K562 (cell line): ENCODE data around the gene CHCHD6.

Experiments used
- CTCF ChIP-seq, 3 experiments: IDR thresholded peaks in 2 of 3; conservative IDR thresholded peaks in 1 of 3; 2 replicates each; pipeline ENCODE4 v1.5.1; 2011 to 2012; ENCODE audit warnings: low read length in 3 of 3, mild to moderate bottlenecking in 3 of 3, control low read depth in 2 of 3, improper control_type of control experiment in 1 of 3, inconsistent platforms in 1 of 3, low read depth in 1 of 3, mixed read lengths in 1 of 3, moderate library complexity in 1 of 3; ENCODE audit not compliant: insufficient read depth in 2 of 3
- EGR1 ChIP-seq: fragments of 450-650 bp; conservative IDR thresholded peaks from 2 replicates; pipeline ENCODE4 v1.6.1; 2017; ENCODE audit warnings: mild to moderate bottlenecking
- GATAD2A ChIP-seq: fragments of 450-650 bp; IDR thresholded peaks from 2 replicates; pipeline ENCODE4 v1.6.1; 2017
- HOXB6 ChIP-seq: fragments of 250-450 bp; sonication (Bioruptor Pico); IDR thresholded peaks from 2 replicates; pipeline ENCODE4 v1.5.1; 2022; ENCODE audit warnings: mild to moderate bottlenecking, borderline replicate concordance
- JUN ChIP-seq, 2 experiments: sonication (generic) in 1 of 2; formaldehyde crosslinking in 1 of 2; IDR thresholded peaks; 2 replicates each; pipeline versions ENCODE4 v1.6.1 to v1.8.0; 2012 to 2022; ENCODE audit warnings: borderline replicate concordance in 2 of 2, mild to moderate bottlenecking in 2 of 2, improper control_type of control experiment in 1 of 2, low read depth in 1 of 2, low read length in 1 of 2, missing genetic modification reagents in 1 of 2
- SREBF2 ChIP-seq: sonication (generic); formaldehyde crosslinking; IDR thresholded peaks from 2 replicates; pipeline ENCODE4 v1.4.0; 2020; ENCODE audit warnings: mild to moderate bottlenecking, missing genetic modification reagents
- YY1 ChIP-seq, 3 experiments: IDR thresholded peaks; 2 replicates each; pipeline ENCODE4 v1.6.1; 2011; ENCODE audit warnings: low read length in 2 of 3, mild to moderate bottlenecking in 2 of 3, moderate library complexity in 2 of 3, borderline replicate concordance in 1 of 3, control low read depth in 1 of 3, low read depth in 1 of 3; ENCODE audit not compliant: insufficient read depth in 3 of 3, insufficient replicate concordance in 2 of 3, control insufficient read depth in 1 of 3, insufficient read length in 1 of 3; ENCODE audit errors: extremely low read depth in 1 of 3
- ZBTB26 ChIP-seq: fragments of 450-650 bp; formaldehyde crosslinking; IDR thresholded peaks from 2 replicates; pipeline ENCODE4 v1.4.0; 2022; ENCODE audit warnings: missing genetic modification characterization
- ZNF354B ChIP-seq: fragments of 250-450 bp; sonication (Bioruptor Pico); IDR thresholded peaks from 2 replicates; pipeline ENCODE4 v1.4.0; 2020
- ZNF76 ChIP-seq: fragments of 250-450 bp; sonication (Bioruptor Pico); IDR thresholded peaks from 2 replicates; pipeline ENCODE4 v1.4.0; 2020; ENCODE audit warnings: mild to moderate bottlenecking, moderate library complexity, borderline replicate concordance
- TF ChIP-seq, protein P1 (sequence below): fragments of 250-450 bp; sonication (Bioruptor Pico); IDR thresholded peaks from 2 replicates; pipeline ENCODE4 v1.5.0; 2022; ENCODE audit warnings: mild to moderate bottlenecking
- TF ChIP-seq, protein P2 (sequence below): fragments of 200-800 bp; sonication (Bioruptor generic); IDR thresholded peaks from 2 replicates; pipeline ENCODE4 v1.6.1; 2017; ENCODE audit warnings: missing genetic modification characterization, missing compliant biosample characterization
- TF ChIP-seq, protein P3 (sequence below), 2 experiments: fragments of 450-650 bp; formaldehyde crosslinking in 1 of 2; IDR thresholded peaks; 2 replicates each; pipeline versions ENCODE4 v1.4.0 to v1.6.1; 2014 to 2020; ENCODE audit warnings: mild to moderate bottlenecking in 2 of 2, borderline replicate concordance in 1 of 2, low read depth in 1 of 2
- TF ChIP-seq, protein P4 (sequence below): fragments of 250-450 bp; sonication (Bioruptor Pico); IDR thresholded peaks from 2 replicates; pipeline ENCODE4 v1.9.0; 2021; ENCODE audit warnings: mild to moderate bottlenecking

DNA sequence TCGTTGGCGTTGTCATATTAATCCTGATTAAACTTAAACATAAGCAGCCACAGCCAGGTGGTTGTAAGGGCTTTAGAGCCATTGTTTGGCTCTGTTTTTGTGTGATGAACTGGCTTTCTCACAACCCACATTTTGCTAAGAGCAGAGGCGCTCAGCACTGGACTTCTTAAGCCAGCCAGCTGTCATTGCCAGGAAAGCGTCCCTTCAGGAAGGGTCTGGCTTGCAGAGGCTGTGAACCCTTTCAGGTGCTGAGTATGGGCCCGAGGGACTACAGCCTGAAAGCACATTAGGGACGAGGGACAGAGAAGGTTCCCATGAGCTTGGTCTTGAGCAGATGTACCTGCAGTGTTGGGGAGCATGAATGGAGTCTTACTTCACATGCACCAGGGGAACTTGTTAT, 112.3 kb downstream of the CHCHD6 start:
- TF ChIP-seq YY1 (IDR thresholded peaks at IDR 0.05; ENCODE audit: borderline replicate concordance in 1 of 3, control insufficient read depth in 1 of 3, extremely low read depth in 1 of 3, insufficient read depth in 3 of 3, insufficient read length in 1 of 3, insufficient replicate concordance in 2 of 3, low read depth in 1 of 3, low read length in 2 of 3) (no peak), JUN (IDR thresholded peaks at IDR 0.05; ENCODE audit: borderline replicate concordance, low read depth, low read length) (no peak), JUN (CRISPR knock-in tag; IDR thresholded peaks at IDR 0.05; ENCODE audit: borderline replicate concordance) (no peak), CTCF (IDR thresholded peaks at IDR 0.05 in 2 of 3, conservative IDR thresholded peaks at IDR 0.05 in 1 of 3; ENCODE audit: insufficient read depth in 2 of 3, low read depth in 1 of 3, low read length in 3 of 3) (no peak), EGR1 (no peak), ZBTB26 (CRISPR knock-in tag) (no peak), ZNF76 (CRISPR knock-in tag) (no peak), SREBF2 (CRISPR knock-in tag) (no peak), ZNF354B (no peak), GATAD2A (no peak), HOXB6 (CRISPR knock-in tag) (no peak)
- TF ChIP-seq, protein P1, sequence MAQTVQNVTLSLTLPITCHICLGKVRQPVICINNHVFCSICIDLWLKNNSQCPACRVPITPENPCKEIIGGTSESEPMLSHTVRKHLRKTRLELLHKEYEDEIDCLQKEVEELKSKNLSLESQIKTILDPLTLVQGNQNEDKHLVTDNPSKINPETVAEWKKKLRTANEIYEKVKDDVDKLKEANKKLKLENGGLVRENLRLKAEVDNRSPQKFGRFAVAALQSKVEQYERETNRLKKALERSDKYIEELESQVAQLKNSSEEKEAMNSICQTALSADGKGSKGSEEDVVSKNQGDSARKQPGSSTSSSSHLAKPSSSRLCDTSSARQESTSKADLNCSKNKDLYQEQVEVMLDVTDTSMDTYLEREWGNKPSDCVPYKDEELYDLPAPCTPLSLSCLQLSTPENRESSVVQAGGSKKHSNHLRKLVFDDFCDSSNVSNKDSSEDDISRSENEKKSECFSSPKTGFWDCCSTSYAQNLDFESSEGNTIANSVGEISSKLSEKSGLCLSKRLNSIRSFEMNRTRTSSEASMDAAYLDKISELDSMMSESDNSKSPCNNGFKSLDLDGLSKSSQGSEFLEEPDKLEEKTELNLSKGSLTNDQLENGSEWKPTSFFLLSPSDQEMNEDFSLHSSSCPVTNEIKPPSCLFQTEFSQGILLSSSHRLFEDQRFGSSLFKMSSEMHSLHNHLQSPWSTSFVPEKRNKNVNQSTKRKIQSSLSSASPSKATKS (CRISPR knock-in tag): no peak
- TF ChIP-seq, protein P2, sequence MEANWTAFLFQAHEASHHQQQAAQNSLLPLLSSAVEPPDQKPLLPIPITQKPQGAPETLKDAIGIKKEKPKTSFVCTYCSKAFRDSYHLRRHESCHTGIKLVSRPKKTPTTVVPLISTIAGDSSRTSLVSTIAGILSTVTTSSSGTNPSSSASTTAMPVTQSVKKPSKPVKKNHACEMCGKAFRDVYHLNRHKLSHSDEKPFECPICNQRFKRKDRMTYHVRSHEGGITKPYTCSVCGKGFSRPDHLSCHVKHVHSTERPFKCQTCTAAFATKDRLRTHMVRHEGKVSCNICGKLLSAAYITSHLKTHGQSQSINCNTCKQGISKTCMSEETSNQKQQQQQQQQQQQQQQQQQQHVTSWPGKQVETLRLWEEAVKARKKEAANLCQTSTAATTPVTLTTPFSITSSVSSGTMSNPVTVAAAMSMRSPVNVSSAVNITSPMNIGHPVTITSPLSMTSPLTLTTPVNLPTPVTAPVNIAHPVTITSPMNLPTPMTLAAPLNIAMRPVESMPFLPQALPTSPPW (CRISPR knock-in tag): no peak
- TF ChIP-seq, protein P3, sequence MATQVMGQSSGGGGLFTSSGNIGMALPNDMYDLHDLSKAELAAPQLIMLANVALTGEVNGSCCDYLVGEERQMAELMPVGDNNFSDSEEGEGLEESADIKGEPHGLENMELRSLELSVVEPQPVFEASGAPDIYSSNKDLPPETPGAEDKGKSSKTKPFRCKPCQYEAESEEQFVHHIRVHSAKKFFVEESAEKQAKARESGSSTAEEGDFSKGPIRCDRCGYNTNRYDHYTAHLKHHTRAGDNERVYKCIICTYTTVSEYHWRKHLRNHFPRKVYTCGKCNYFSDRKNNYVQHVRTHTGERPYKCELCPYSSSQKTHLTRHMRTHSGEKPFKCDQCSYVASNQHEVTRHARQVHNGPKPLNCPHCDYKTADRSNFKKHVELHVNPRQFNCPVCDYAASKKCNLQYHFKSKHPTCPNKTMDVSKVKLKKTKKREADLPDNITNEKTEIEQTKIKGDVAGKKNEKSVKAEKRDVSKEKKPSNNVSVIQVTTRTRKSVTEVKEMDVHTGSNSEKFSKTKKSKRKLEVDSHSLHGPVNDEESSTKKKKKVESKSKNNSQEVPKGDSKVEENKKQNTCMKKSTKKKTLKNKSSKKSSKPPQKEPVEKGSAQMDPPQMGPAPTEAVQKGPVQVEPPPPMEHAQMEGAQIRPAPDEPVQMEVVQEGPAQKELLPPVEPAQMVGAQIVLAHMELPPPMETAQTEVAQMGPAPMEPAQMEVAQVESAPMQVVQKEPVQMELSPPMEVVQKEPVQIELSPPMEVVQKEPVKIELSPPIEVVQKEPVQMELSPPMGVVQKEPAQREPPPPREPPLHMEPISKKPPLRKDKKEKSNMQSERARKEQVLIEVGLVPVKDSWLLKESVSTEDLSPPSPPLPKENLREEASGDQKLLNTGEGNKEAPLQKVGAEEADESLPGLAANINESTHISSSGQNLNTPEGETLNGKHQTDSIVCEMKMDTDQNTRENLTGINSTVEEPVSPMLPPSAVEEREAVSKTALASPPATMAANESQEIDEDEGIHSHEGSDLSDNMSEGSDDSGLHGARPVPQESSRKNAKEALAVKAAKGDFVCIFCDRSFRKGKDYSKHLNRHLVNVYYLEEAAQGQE (IDR thresholded peaks at IDR 0.05; ENCODE audit: borderline replicate concordance): no peak
- TF ChIP-seq, protein P3 (CRISPR knock-in tag; IDR thresholded peaks at IDR 0.05; ENCODE audit: low read depth): no peak
- TF ChIP-seq, protein P4, sequence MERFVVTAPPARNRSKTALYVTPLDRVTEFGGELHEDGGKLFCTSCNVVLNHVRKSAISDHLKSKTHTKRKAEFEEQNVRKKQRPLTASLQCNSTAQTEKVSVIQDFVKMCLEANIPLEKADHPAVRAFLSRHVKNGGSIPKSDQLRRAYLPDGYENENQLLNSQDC (CRISPR knock-in tag): no peak
